ENCODE measurements around the gene BORCS6.

DNA sequence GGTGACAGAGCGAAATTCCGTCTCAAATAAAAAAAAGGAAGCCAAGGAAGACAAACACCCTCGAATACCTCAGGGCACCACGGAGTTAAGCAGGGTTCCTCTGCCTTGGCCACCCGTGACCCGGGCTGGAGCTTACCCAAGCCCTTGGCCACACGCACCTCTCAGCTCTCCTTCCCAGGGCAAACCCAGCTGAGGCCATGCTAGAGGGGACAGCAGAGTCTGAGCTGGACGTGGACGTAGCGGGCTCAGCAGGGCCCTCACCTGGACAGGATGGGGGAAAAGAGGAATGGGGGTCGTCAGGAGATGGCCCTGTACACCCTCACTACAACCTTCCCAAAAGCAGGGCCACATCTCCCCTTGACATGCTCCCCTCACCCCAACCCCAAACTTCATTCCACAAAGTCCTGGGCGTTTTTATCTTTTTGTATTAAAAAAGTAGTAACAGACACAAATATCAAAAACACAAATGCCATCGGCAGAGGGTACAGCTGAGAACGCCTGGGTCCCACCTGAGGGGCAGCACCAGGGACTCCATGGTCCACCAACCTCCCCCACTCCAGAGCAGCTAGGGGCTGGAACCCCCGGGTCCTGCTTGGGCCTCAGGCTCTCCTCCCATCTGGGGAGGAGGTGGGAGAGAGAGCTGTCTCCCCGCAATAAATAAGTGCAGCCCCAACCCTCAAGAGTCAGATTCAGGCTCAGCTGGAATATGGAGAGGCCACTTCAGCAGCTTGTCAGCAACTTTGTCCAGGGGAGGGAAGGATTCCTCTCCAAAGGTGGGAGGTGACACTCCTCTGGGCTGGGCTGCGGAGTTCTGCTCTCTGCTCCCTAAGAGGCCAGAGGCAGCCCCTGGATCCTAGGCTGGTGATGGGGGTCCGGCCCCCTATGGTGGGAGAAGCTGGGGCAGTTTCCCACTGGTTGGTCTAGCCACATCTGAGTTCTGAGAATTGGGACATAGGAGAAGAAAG lies 49.6 kb downstream of the BORCS6 start:
- TF ChIP-seq, protein P1, sequence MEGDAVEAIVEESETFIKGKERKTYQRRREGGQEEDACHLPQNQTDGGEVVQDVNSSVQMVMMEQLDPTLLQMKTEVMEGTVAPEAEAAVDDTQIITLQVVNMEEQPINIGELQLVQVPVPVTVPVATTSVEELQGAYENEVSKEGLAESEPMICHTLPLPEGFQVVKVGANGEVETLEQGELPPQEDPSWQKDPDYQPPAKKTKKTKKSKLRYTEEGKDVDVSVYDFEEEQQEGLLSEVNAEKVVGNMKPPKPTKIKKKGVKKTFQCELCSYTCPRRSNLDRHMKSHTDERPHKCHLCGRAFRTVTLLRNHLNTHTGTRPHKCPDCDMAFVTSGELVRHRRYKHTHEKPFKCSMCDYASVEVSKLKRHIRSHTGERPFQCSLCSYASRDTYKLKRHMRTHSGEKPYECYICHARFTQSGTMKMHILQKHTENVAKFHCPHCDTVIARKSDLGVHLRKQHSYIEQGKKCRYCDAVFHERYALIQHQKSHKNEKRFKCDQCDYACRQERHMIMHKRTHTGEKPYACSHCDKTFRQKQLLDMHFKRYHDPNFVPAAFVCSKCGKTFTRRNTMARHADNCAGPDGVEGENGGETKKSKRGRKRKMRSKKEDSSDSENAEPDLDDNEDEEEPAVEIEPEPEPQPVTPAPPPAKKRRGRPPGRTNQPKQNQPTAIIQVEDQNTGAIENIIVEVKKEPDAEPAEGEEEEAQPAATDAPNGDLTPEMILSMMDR (IDR thresholded peaks at IDR 0.05) = no peak
- TF ChIP-seq EZH2phosphoT487 (IDR thresholded peaks at IDR 0.05) = no peak

All from neural progenitor cell (in vitro differentiated cells).